Heart left ventricle (tissue), 16 donors: ENCODE data around the gene TRAM2. TPM values are rescaled to one million over a fixed set of nuclear protein-coding genes. Genes with fewer than 3 reads are reported as not detected.

Experiments used
- ATAC-seq, 4 donors: fragments of 200-7000 bp; cut with Tn5 transposase; one replicate each; pipeline ENCODE4 v1.9.1; 2020 to 2022; ENCODE audit warnings: moderate library complexity in 4 of 4, mild to moderate bottlenecking in 3 of 4, moderate number of reproducible peaks in 1 of 4
- DNase-seq, 5 donors: peaks; one replicate each; pipeline ENCODE4 v3.0.0-alpha.2; 2020
- H3K27ac ChIP-seq, 12 donors: fragments of 200-600 bp; sonication (generic) in 4 of 12; one replicate each; pipeline versions ENCODE4 v1.5.0 to v1.8.0; 2016 to 2022; ENCODE audit warnings: mild to moderate bottlenecking in 2 of 12
- H3K27me3 ChIP-seq, 9 donors: fragments of 200-600 bp; sonication (generic) in 2 of 9; one replicate each; pipeline versions ENCODE4 v1.5.1 to v1.8.0; 2016 to 2022; ENCODE audit warnings: mild to moderate bottlenecking in 3 of 9
- H3K36me3 ChIP-seq, 9 donors: fragments of 200-600 bp; sonication (generic) in 2 of 9; one replicate each; pipeline versions ENCODE4 v1.5.0 to v1.8.0; 2018 to 2022; ENCODE audit warnings: mild to moderate bottlenecking in 2 of 9
- H3K4me1 ChIP-seq, 12 donors: fragments of 200-600 bp; sonication (generic) in 4 of 12; one replicate each; pipeline versions ENCODE4 v1.5.0 to v1.8.0; 2016 to 2022; ENCODE audit warnings: mild to moderate bottlenecking in 3 of 12
- H3K4me3 ChIP-seq, 12 donors: fragments of 200-600 bp; sonication (generic) in 4 of 12; one replicate each; pipeline versions ENCODE4 v1.5.0 to v1.8.0; 2017 to 2022; ENCODE audit warnings: mild to moderate bottlenecking in 9 of 12, moderate library complexity in 4 of 12
- H3K9me3 ChIP-seq, 12 donors: fragments of 200-600 bp; sonication (generic) in 4 of 12; one replicate each; pipeline versions ENCODE4 v1.5.0 to v1.8.0; 2016 to 2022; ENCODE audit warnings: mild to moderate bottlenecking in 1 of 12
- POLR2A ChIP-seq, 2 donors: fragments of 450-650 bp; IDR thresholded peaks; one replicate each; pipeline ENCODE4 v1.6.1; 2017; ENCODE audit warnings: antibody characterized with exemption in 2 of 2, mild to moderate bottlenecking in 2 of 2, moderate library complexity in 2 of 2
- WGBS, 4 donors: extraction: QIAGEN DNeasy Blood & Tissue Kit in 2 of 4; methylation state at CpG; one replicate each; pipeline versions ENCODE4 v1.1.5 to v1.1.7; 2013 to 2018; 5-methylcytosine and 5-hydroxymethylcytosine counted together
- intact Hi-C, 10 donors: fragments of 100-400 bp; cut with DNase I; formaldehyde crosslinking; loops; one replicate each; pipeline versions ENCODE4 v1.11.1 to v1.14.2; 2022
- polyA plus RNA-seq, 2 donors: library from polyadenylated mRNA; stranded (reverse); fragments of 200-250 nt; gene quantifications; one replicate each; pipeline ENCODE4 v1.2.3, GENCODE V29; 2013
- total RNA-seq, 9 donors: library from RNA; depleted of rRNA in 2 of 9; stranded (reverse); fragments of >200 nt in 2 of 9; fragmentation: NEBNext Ultra II Directional in 3 of 9; extraction: Animal tissue kit (Norgen Biotek cat#: 25700) in 3 of 9; gene quantifications; one replicate each; pipeline versions ENCODE4 v1.1.0 to v1.2.4, GENCODE V29; 2016 to 2023
- TF ChIP-seq, protein P1 (sequence below), 12 donors: fragments of 200-600 bp; sonication (generic) in 4 of 12; IDR thresholded peaks; one replicate each; pipeline versions ENCODE4 v1.5.0 to v1.8.0; 2018 to 2022; ENCODE audit warnings: antibody characterized with exemption in 12 of 12, mild to moderate bottlenecking in 5 of 12
- donor health status: ischemic (EF 13 %, LVEDD 7.1; RV severe dilation, severe dysfunction).
- donor health status: healthy with polysubstance abuse.
- donor health status: DM: no; HTN: yes; CAD: no.
- donor health status: DM: no; HTN: no; CAD: no.
- donor health status: ischemic (EF 25% LVEDD 6.9; RV normal size, moderate dysfunction).
- donor health status: ischemic (EF 25% LVEDD 5.7; RV mildly dilated, moderate dysfunction).
- donor health status: healthy.
- donor health status: DM: yes; HTN: yes; CAD: no.
- donor health status: ischemic (EF 35%, LVEDD 5.7; RV mildly dilated, moderate dysfunction).
- donor health status: nonischemic (EF 11% LVEDD 7.7; RV severe dilation, severe dysfunction).
- donor health status: DM: yes; HTN: yes; CAD: no.
- donor health status: PGD.
- donor health status: ischemic (EF 29% LVEDD 5.4; RV normal size, mild dysfunction).
- donor health status: nonischemic (EF 23%, LVEDD 6.1; RV moderate dilation, normal function).

The TRAM2 gene
- total and polyA plus RNA-seq, 11 donors: 4.7 to 19.0 (median 12.1) TPM

- no peak for DNase-seq
- H3K9me3 ChIP-seq: no peaks in the 10 kb centered on the region
- no peak for ATAC-seq
- peaks cover 11 to 75% (median 44%) of the 10 kb centered on the region in 12 donors for H3K4me1 ChIP-seq
- peak overlapping the region in 2 of 12 donors; percentile 4 to 75 for H3K27ac ChIP-seq
- 82 to 85% (median 83%) methylated on average over 14 to 16 of the region's 16 CpGs for WGBS, 4 donors
- no peak for TF ChIP-seq POLR2A (IDR thresholded peaks at IDR 0.05)
- TF ChIP-seq, protein P1, sequence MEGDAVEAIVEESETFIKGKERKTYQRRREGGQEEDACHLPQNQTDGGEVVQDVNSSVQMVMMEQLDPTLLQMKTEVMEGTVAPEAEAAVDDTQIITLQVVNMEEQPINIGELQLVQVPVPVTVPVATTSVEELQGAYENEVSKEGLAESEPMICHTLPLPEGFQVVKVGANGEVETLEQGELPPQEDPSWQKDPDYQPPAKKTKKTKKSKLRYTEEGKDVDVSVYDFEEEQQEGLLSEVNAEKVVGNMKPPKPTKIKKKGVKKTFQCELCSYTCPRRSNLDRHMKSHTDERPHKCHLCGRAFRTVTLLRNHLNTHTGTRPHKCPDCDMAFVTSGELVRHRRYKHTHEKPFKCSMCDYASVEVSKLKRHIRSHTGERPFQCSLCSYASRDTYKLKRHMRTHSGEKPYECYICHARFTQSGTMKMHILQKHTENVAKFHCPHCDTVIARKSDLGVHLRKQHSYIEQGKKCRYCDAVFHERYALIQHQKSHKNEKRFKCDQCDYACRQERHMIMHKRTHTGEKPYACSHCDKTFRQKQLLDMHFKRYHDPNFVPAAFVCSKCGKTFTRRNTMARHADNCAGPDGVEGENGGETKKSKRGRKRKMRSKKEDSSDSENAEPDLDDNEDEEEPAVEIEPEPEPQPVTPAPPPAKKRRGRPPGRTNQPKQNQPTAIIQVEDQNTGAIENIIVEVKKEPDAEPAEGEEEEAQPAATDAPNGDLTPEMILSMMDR (IDR thresholded peaks at IDR 0.05): no peak
- H3K27me3 ChIP-seq: no peaks in the 10 kb centered on the region
- no peak overlapping the region for H3K4me3 ChIP-seq
- intact Hi-C loops: loop anchor here in 3 of 10 donors (2.0 to 5.0 kb wide), 3 partner anchors 69 to 76 kb away; partner anchors contain the start of gene TRAM2 (in 1 of the 3)
- peaks cover 0 to 75% (median 62%) of the 10 kb centered on the region in 9 donors for H3K36me3 ChIP-seq
Measured at GRCh38 chr6:52505726-52506409, 71.0 kb downstream of the TRAM2 start.

DNA sequence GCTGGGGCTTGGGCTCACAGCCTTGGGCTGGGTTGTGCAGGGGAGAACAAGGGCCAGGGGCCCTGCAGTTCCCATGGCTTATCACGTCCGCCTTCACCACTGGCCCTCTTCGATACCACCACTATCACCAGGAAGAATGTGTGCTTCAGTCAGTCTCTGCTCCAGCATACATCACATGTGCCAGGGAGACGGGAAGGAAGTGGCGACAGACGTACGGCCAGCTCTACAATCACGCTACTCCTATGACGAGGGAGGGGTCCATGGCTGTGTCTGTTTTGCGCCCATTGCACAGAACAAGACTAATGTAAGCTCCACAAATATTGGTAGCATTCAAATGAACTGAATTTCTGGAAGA is 72.1 kb downstream of the TRAM2 start:
- H3K27me3 ChIP-seq: no peaks in the 10 kb centered on the region
- no peaks in the 10 kb centered on the region for H3K9me3 ChIP-seq
- 39 to 60% (median 48%) methylated on average over 2 to 10 of the region's 10 CpGs for WGBS, 4 donors
- ATAC-seq: no peak
- H3K36me3 ChIP-seq: peaks cover 0 to 70% (median 61%) of the 10 kb centered on the region in 9 donors
- H3K4me3 ChIP-seq: no peak overlapping the region
- peak overlapping the region; percentile 50 to 88 (median 78) for H3K27ac ChIP-seq
- intact Hi-C loops: loop anchor here in 8 of 10 donors (1.0 to 5.0 kb wide), 9 partner anchors 68 to 158 kb away; partner anchors contain the start of genes TRAM2 (in 4 of the 8) and EFHC1 (in 1 of the 8)
- H3K4me1 ChIP-seq: peaks cover 11 to 75% (median 44%) of the 10 kb centered on the region in 12 donors
- TF ChIP-seq, protein P1 (IDR thresholded peaks at IDR 0.05): no peak
- no peak for TF ChIP-seq POLR2A (IDR thresholded peaks at IDR 0.05)
- DNase-seq: no peak

- Histone ChIP-seq H3K27ac (peak overlapping the region; percentile 50 to 88 (median 78)), H3K36me3 (peaks cover 0 to 64% (median 55%) of the 10 kb centered on the region in 9 donors), H3K4me1 (peaks cover 11 to 75% (median 47%) of the 10 kb centered on the region in 12 donors), H3K27me3 (no peaks in the 10 kb centered on the region), H3K4me3 (no peak overlapping the region), H3K9me3 (no peaks in the 10 kb centered on the region)
- WGBS, 4 donors: 23 to 31% (median 28%) methylated on average over 9 to 24 of the region's 24 CpGs
- TF ChIP-seq, protein P1 (IDR thresholded peaks at IDR 0.05): no peak
- TF ChIP-seq POLR2A (IDR thresholded peaks at IDR 0.05): no peak
- peak; percentile 89 to 94 (median 92) for DNase-seq
- peak; percentile 84 to 90 (median 86) for ATAC-seq
- intact Hi-C loops: loop anchor here in 7 of 10 donors (1.0 to 5.0 kb wide), 8 partner anchors 68 to 158 kb away; partner anchors contain the start of genes TRAM2 (in 4 of the 7) and EFHC1 (in 1 of the 7)
Measured at GRCh38 chr6:52503851-52504781, 72.7 kb downstream of the TRAM2 start.
